Ureter (tissue), 1 donor: ENCODE data around the gene INHA. TPM values are rescaled to one million over a fixed set of nuclear protein-coding genes. Genes with fewer than 3 reads are reported as not detected.

Experiments used
- DNase-seq: peaks from one replicate; pipeline ENCODE4 v3.0.0-alpha.2; 2020; ENCODE audit warnings: low spot score
- total RNA-seq: library from RNA; stranded (reverse); gene quantifications from one replicate; pipeline ENCODE4 v1.2.4, GENCODE V29; 2023
- donor health status: DM: yes; HTN: yes; CAD: no.

Gene INHA
- total RNA-seq, 1 donor from 2014 or later = 0.78 TPM

- DNase-seq = no peak
Measured at GRCh38 chr2:219557791-219558785, 14.0 kb upstream of the INHA start.

- no peak for DNase-seq
Measured at GRCh38 chr2:219559156-219559915, 12.8 kb upstream of the INHA start.

- no peak for DNase-seq
Measured at GRCh38 chr2:219560037-219560892, 11.8 kb upstream of the INHA start.

- DNase-seq = no peak
Measured at GRCh38 chr2:219560893-219561178, 11.3 kb upstream of the INHA start.

- DNase-seq = no peak
Measured at GRCh38 chr2:219561179-219562048, 10.7 kb upstream of the INHA start.

GRCh38 chr2:219562049-219563020 lies 9.8 kb upstream of the INHA start:
- DNase-seq = peak; percentile 36

GRCh38 chr2:219563271-219563928 lies 8.7 kb upstream of the INHA start:
- DNase-seq = peak; percentile 36

GRCh38 chr2:219565130-219566080 lies 6.7 kb upstream of the INHA start:
- no peak for DNase-seq

GRCh38 chr2:219566640-219567039 lies 5.5 kb upstream of the INHA start:
- DNase-seq = no peak

GRCh38 chr2:219567131-219567530 lies 5.0 kb upstream of the INHA start:
- DNase-seq = no peak

- no peak for DNase-seq
Measured at GRCh38 chr2:219567791-219568361, 4.2 kb upstream of the INHA start.

- no peak for DNase-seq
Measured at GRCh38 chr2:219569041-219569440, 3.1 kb upstream of the INHA start.

GRCh38 chr2:219569635-219570034 lies 2.5 kb upstream of the INHA start:
- no peak for DNase-seq

- DNase-seq = no peak
Measured at GRCh38 chr2:219570194-219570923, 1.8 kb upstream of the INHA start.

GRCh38 chr2:219570924-219571310 lies 1.2 kb upstream of the INHA start:
- no peak for DNase-seq

- peak; percentile 74 for DNase-seq
Measured at GRCh38 chr2:219571311-219572236, 536 bp upstream of the INHA start, which contains the start of gene OBSL1. OBSL1 (minus strand) TSS chr2:219571539; CDS start chr2:219571232, 307 bp downstream.
